Activated CD4-positive, alpha-beta memory T cell treated with anti-CD3 and anti-CD28 coated beads, Interleukin-2, amount 10 ng/mL, durations not matched to agents 7 days and 5 days (primary cell): ENCODE measurements around the gene RMC1. TPM values are rescaled to one million over a fixed set of nuclear protein-coding genes. Genes with fewer than 3 reads are reported as not detected.

Source experiments
- total RNA-seq, 2 experiments: library from RNA; stranded (reverse); gene quantifications; one replicate each; pipeline ENCODE4 v1.2.3, GENCODE V29; 2021

RMC1 gene
- total RNA-seq, 2 experiments from 2014 or later, result 54.9 to 55.9 TPM

Other genes starting within 250 kb of the RMC1 start
- gene RIOK3, start 50.2 kb upstream of the RMC1 start, total RNA-seq, result 10 to 100 TPM; 68.3 to 74.8 TPM
- 10 to 100 TPM; 39.8 to 44.8 TPM for gene NPC1, start 83.0 kb downstream of the RMC1 start, total RNA-seq
- gene ANKRD29, start 159.4 kb downstream of the RMC1 start, total RNA-seq, result not detected
- under 1 TPM; 0.05 to 0.18 TPM for gene LAMA3, start 185.9 kb downstream of the RMC1 start, total RNA-seq